ENCODE measurements around the gene THY1. TPM values are rescaled to one million over a fixed set of nuclear protein-coding genes. Genes with fewer than 3 reads are reported as not detected.

Gene THY1
- total RNA-seq, 2 donors from 2014 or later: 0.20 TPM; not detected in 1

DNA sequence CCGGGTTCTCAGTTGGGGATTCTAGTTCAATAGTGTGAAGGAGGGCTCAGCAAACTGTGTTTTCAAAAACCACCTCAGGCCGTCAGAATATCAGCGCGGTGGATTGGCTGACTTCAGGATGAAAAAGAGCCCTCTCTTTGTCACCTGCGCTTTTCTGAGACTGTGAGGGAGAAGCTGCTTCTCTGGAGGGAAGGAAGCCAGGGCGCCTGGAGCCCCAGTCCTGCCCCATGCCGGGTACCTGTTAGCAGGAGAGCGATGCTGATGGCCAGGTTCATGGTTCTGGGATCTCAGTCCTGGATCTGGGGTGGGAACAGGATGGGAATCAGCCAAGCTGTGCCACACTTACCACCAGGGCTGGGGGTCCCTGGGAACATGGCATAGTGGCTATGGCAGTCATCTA, 2.3 kb downstream of the THY1 start:
- ATAC-seq (no peak), DNase-seq (no peak)
- H3K9me3 ChIP-seq (ENCODE audit: control insufficient read depth, low read length, poor library complexity, severe bottlenecking): no peaks in the 10 kb centered on the region
- H3K4me3 Mint-ChIP-seq: no peak overlapping the region
- peaks cover 63% of the 10 kb centered on the region for H3K27me3 Mint-ChIP-seq
- H3K27ac Mint-ChIP-seq: no peak overlapping the region
- peaks cover 22% of the 10 kb centered on the region for H3K4me1 Mint-ChIP-seq
- peaks cover 4% of the 10 kb centered on the region for H3K36me3 Mint-ChIP-seq (ENCODE audit: low read depth)

DNA sequence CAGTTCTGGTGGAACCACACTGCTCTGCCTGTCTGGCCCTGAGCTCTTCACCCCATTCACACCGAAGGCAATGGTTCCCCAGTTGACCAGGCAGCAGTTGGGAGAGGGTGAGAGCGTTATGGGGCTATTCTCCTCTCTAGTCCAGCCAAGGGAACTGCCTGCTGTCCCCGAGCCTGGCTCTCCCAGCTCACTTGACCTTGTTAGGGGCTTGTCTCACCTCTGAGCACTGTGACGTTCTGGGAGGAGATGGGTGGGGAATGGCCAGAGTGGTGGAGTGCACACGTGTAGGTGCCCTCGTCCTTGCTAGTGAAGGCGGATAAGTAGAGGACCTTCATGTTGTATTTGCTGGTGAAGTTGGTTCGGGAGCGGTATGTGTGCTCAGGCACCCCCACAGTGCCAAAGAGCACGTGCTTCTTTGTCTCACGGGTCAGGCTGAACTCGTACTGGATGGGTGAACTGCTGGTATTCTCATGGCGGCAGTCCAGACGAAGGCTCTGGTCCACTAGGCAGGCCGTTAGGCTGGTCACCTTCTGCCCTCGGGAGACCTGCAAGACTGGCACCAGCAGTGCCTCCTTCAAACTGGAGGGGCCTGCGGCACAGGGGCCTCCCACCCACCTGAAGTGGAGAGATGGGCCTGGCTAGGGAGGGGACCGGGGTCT, 3.0 kb downstream of the THY1 start:
- H3K4me1 Mint-ChIP-seq: peaks cover 21% of the 10 kb centered on the region
- H3K4me3 Mint-ChIP-seq: no peak overlapping the region
- DNase-seq: no peak
- ATAC-seq: no peak
- H3K27ac Mint-ChIP-seq: no peak overlapping the region
- H3K36me3 Mint-ChIP-seq (ENCODE audit: low read depth): peaks cover 6% of the 10 kb centered on the region
- H3K9me3 ChIP-seq (ENCODE audit: control insufficient read depth, low read length, poor library complexity, severe bottlenecking): no peaks in the 10 kb centered on the region
- H3K27me3 Mint-ChIP-seq: peaks cover 66% of the 10 kb centered on the region

DNA sequence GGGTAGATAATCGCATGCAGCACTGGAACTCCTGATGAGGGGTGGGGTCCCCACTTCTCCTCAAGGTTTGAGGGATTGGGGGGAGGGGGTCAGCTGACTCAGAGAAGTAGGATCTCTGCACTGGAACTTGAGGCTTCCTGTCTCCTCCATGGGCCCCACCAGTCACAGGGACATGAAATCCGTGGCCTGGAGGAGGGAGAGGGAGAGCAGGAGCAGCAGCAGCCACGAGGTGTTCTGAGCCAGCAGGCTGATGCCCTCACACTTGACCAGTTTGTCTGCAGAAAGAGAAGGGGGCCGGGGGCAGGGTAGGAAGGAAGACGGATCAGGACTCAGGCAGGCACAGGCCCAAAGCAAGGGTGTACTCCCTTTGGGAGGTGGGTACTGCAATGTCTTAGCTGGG, 3.7 kb downstream of the THY1 start:
- Mint-ChIP-seq H3K27me3 (peaks cover 63% of the 10 kb centered on the region), H3K4me3 (no peak overlapping the region), H3K36me3 (ENCODE audit: low read depth) (peaks cover 6% of the 10 kb centered on the region), H3K4me1 (peaks cover 17% of the 10 kb centered on the region), H3K27ac (no peak overlapping the region)
- no peaks in the 10 kb centered on the region for H3K9me3 ChIP-seq (ENCODE audit: control insufficient read depth, low read length, poor library complexity, severe bottlenecking)
- ATAC-seq (no peak), DNase-seq (no peak)

DNA sequence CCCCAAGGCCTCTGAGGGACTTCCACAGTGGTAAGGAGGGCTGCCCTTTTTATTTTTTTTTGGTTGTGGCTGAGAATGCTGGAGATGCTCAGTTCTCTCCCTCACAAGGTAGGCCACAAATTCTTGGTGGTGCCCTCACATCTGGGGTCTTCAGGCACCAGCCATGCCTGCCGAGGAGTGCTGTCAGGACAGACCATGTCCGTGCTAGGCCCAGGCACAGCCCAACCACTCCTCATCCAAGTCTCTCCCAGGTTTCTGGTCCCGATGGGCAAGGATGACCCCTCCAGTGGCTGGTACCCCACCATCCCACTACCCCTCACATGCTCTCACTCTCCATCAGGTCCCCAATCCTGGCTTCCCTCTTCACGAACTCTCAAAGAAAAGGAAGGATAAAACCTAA, 4.2 kb downstream of the THY1 start:
- H3K27ac Mint-ChIP-seq: no peak overlapping the region
- peaks cover 6% of the 10 kb centered on the region for H3K36me3 Mint-ChIP-seq (ENCODE audit: low read depth)
- no peaks in the 10 kb centered on the region for H3K9me3 ChIP-seq (ENCODE audit: control insufficient read depth, low read length, poor library complexity, severe bottlenecking)
- ATAC-seq: no peak
- peaks cover 59% of the 10 kb centered on the region for H3K27me3 Mint-ChIP-seq
- H3K4me3 Mint-ChIP-seq: no peak overlapping the region
- no peak for DNase-seq
- peaks cover 16% of the 10 kb centered on the region for H3K4me1 Mint-ChIP-seq

DNA sequence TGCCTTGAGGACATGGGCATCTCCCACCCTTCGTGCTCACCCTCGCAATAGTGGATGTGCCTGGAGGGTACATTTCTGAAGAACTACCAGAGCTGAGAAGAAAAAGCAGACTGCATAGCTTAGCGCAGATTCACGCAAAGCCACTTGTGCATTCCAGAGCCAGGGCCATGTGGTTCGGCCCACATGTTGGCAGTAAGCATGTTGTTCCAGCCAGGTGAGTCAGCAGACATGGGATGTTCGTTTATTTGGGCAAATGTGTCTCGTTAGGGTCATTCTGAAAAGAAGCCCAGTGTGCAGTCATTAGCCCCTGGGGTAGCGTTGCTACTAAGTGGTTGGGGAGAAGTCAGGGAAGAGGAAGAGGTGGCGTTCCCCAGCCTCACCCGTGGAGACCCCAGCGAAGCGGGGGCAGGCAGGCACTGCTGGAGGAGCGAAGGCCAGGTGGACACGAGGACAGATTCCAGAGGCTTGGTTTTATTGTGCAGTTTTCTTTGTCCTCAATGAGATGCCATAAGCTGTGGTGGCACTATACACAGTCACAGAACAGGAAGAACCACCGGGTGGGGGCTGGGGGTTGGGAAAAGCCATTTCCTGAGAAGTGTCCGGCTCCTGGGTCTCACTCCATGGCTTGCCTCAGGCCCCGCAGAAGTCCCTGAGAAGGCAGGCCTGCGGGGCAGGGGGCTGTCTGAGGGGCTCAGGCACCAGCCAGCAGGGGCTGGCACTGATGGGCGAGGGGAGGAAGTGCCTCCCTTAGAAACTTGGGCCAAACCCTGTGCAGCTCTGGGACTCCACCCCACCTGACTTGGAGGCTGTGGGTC, 5.0 kb downstream of the THY1 start:
- no peak for ATAC-seq
- Mint-ChIP-seq H3K27ac (no peak overlapping the region), H3K27me3 (peaks cover 56% of the 10 kb centered on the region), H3K36me3 (ENCODE audit: low read depth) (peaks cover 6% of the 10 kb centered on the region), H3K4me3 (no peak overlapping the region), H3K4me1 (peaks cover 14% of the 10 kb centered on the region)
- DNase-seq: no peak
- H3K9me3 ChIP-seq (ENCODE audit: control insufficient read depth, low read length, poor library complexity, severe bottlenecking): no peaks in the 10 kb centered on the region

DNA sequence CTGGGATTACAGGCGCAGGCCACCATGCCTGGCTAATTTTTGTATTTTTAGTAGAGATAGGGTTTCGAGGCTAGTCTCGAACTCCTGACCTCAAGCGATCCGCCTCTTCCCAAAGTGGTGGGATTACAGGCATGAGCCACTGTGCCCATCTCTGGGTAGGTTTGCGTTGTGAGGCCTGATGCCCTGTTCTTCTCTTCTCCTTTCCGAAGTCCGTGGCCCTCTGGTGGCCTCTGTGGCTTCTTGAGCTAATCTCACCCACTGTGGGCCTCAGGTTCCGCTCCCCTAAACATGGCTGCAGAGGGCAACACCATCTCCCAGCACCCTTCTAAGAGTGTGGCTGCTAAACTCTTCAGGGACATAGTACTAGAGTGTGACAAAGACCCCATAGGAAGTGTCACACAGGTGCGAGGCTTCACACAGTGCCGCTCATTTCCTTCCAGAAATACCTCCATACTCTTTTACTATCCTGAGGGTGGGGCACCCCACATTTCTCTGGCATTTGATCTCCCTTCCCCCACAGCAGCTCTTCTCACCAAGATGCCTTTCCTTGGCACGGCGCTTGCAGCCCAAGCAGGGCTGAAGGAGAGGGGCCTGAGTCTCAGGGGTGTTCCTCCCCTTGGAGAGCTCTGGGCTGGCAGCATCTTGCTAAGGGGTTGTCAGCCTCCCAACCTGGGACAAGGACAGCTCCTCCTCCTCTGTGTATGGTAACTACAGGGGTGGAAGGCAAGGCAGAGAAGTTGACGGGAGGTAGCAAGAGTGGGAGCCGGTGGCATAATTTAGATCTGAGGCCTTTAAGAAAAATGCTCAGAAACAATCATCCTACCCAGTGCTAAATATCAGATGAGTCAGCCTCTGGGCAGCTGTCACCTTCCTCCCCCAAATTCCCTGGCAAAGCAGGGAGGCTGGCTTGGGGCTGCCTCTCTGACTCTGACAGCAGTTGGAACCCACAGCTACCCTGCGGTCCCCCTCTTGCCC, 6.1 kb downstream of the THY1 start:
- Mint-ChIP-seq H3K27me3 (peaks cover 46% of the 10 kb centered on the region), H3K27ac (no peak overlapping the region), H3K36me3 (ENCODE audit: low read depth) (peaks cover 3% of the 10 kb centered on the region), H3K4me1 (peaks cover 6% of the 10 kb centered on the region), H3K4me3 (no peak overlapping the region)
- ATAC-seq (no peak), DNase-seq (no peak)
- no peaks in the 10 kb centered on the region for H3K9me3 ChIP-seq (ENCODE audit: control insufficient read depth, low read length, poor library complexity, severe bottlenecking)

DNA sequence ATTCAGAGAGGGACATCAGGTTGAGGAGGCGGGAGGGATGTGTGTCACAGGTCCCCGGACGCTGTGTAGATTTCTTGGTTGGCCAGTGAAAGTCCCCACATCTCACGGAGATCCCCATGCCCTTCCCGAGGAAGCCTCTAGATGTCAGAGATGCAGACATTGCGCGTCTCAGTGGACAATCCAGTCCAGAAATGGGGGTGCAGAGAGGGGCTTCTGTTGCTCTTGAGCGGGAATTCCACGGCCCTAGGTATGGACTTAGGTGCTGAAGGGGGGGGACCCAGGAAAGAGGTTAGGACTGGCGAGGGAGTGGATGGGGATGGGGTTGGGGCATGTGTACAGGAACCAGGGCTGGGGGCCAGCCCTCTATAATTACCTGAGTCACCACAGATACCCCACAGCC, 7.0 kb downstream of the THY1 start:
- peaks cover 39% of the 10 kb centered on the region for H3K27me3 Mint-ChIP-seq
- DNase-seq: no peak
- peaks cover 3% of the 10 kb centered on the region for H3K36me3 Mint-ChIP-seq (ENCODE audit: low read depth)
- H3K4me3 Mint-ChIP-seq: no peak overlapping the region
- ATAC-seq: no peak
- H3K27ac Mint-ChIP-seq: no peak overlapping the region
- peaks cover 4% of the 10 kb centered on the region for H3K4me1 Mint-ChIP-seq
- H3K9me3 ChIP-seq (ENCODE audit: control insufficient read depth, low read length, poor library complexity, severe bottlenecking): no peaks in the 10 kb centered on the region

DNA sequence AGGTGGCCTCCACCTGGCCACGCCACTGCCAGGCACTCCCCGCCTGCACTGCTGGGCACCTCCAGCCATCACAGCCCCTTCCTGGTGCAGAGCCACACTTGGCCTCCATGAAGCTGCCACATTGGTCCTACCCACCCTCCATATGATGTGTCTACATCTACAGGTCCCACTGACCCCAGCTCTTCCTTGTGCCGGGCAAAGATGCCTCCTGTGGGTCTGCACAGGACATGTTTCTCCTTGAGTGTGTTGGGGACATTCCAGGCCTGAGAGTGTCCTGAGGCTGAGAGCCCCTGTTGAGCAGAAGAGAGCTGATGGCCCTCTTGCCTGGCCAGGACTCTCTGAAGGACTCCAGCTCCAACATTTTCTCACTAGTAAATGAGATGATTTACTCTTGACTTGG, 7.5 kb downstream of the THY1 start:
- no peak for ATAC-seq
- H3K36me3 Mint-ChIP-seq (ENCODE audit: low read depth): peaks cover 3% of the 10 kb centered on the region
- DNase-seq: no peak
- H3K27ac Mint-ChIP-seq: no peak overlapping the region
- no peaks in the 10 kb centered on the region for H3K9me3 ChIP-seq (ENCODE audit: control insufficient read depth, low read length, poor library complexity, severe bottlenecking)
- peaks cover 36% of the 10 kb centered on the region for H3K27me3 Mint-ChIP-seq
- H3K4me3 Mint-ChIP-seq: no peak overlapping the region
- H3K4me1 Mint-ChIP-seq: peaks cover 4% of the 10 kb centered on the region

DNA sequence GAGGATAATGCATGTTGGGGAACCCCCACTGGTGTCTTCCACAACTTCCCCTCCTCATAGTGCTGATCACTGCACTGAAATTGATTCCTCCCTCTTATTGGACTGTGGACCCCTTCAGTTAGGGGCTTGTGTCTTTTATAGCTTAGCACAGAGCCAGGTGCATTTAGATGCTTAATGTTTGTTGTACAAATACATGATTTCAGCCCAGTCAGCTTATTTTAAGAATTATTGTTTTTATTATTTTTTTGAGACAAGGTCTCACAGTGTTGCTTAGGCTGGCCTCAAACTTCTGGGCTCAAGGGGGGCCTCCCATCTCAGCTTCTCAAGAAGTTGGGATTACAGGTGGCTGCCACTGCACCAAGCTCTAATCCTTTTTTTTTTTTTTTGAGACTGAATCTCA, 8.2 kb downstream of the THY1 start:
- H3K9me3 ChIP-seq (ENCODE audit: control insufficient read depth, low read length, poor library complexity, severe bottlenecking): no peaks in the 10 kb centered on the region
- Mint-ChIP-seq H3K36me3 (ENCODE audit: low read depth) (peaks cover 3% of the 10 kb centered on the region), H3K27me3 (peaks cover 28% of the 10 kb centered on the region), H3K4me1 (peaks cover 4% of the 10 kb centered on the region), H3K27ac (no peak overlapping the region), H3K4me3 (no peak overlapping the region)
- no peak for DNase-seq
- no peak for ATAC-seq

DNA sequence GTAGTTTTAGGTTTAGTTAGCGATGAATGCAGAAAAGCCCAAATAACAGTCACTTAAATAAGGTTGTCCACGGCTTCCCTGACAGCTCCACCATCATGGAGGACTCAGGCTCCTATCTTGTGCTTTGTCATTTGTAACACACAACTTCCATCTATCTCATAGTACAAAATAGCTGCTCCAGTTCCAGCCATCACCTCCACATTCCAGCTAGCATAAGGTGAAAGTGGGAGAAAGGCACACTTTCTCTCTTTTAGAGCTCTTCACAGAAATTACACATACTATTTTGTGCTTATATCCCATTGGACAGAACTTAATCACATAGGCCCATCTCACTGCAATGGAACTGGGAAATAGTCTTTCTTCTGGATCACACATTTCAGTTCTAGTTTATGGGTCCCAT, 8.7 kb downstream of the THY1 start:
- H3K9me3 ChIP-seq (ENCODE audit: control insufficient read depth, low read length, poor library complexity, severe bottlenecking): no peaks in the 10 kb centered on the region
- ATAC-seq (no peak), DNase-seq (no peak)
- H3K36me3 Mint-ChIP-seq (ENCODE audit: low read depth): peaks cover 3% of the 10 kb centered on the region
- no peak overlapping the region for H3K27ac Mint-ChIP-seq
- H3K4me3 Mint-ChIP-seq: no peak overlapping the region
- H3K27me3 Mint-ChIP-seq: peaks cover 24% of the 10 kb centered on the region
- H3K4me1 Mint-ChIP-seq: peaks cover 6% of the 10 kb centered on the region

DNA sequence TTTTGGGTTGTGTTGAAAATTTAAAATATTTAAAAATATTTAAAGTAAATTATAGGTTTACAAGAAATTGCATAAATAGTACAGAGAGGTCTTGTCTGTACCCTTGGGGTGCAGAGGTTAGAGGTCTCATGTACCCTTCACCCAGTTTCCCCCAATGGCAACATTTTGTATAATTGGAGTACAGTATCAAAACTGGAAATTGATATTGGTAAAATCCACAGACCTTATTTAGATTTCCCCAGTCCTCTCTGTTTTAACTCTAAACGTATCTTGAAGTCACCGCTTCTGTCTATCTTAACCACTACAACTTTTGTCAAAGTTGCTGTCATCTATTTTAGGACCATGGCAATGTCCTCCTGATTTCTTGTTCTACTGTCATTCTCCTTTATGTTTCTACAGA, 10.9 kb downstream of the THY1 start:
- Mint-ChIP-seq H3K27me3 (peaks cover 11% of the 10 kb centered on the region), H3K36me3 (ENCODE audit: low read depth) (peaks cover 3% of the 10 kb centered on the region), H3K4me3 (no peak overlapping the region), H3K27ac (no peak overlapping the region), H3K4me1 (peaks cover 8% of the 10 kb centered on the region)
- no peaks in the 10 kb centered on the region for H3K9me3 ChIP-seq (ENCODE audit: control insufficient read depth, low read length, poor library complexity, severe bottlenecking)
- DNase-seq (no peak), ATAC-seq (no peak)

DNA sequence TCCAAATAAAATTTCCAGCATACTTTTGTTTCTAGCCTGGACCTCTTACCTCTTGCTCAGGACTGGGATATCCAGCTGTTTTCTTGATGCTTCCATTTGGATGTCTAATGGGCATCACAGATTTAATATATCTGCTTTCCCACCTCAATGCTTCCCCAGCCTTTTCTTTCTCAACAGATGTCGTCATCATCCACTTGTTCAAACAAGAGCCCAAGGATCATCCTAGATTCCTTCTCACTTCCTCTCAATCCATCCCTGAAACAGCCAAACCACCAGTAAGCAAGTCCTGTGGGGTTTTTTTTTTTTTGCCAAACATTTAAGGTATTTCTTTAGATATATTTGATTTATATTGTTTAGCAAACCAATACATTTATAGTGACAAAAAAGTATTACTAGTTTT, 12.5 kb downstream of the THY1 start:
- no peak overlapping the region for H3K27ac Mint-ChIP-seq
- H3K4me3 Mint-ChIP-seq: no peak overlapping the region
- peaks cover under 1% of the 10 kb centered on the region for H3K36me3 Mint-ChIP-seq (ENCODE audit: low read depth)
- H3K27me3 Mint-ChIP-seq: peaks cover 1% of the 10 kb centered on the region
- H3K9me3 ChIP-seq (ENCODE audit: control insufficient read depth, low read length, poor library complexity, severe bottlenecking): no peaks in the 10 kb centered on the region
- ATAC-seq: no peak
- H3K4me1 Mint-ChIP-seq: peaks cover 8% of the 10 kb centered on the region
- no peak for DNase-seq

DNA sequence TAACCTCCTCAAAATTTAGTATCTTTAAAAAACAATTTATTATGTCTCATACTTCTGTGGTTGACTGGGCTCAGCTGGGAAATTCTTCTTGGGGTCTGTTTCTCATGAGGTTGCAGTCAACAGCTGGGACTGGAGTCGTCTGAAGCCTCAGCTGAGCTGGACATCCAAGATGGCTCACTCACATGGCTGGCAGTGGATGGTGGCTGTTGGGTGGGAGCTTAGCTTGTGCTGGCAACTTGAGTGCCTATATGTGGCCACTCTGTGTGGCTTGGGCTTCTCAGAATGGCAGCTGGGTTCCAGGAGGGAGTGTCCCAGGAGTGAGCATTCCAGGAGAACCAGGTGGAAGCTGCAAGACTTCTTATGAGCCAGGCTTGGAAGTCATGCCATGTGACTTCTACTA, 13.2 kb downstream of the THY1 start:
- no peaks in the 10 kb centered on the region for H3K9me3 ChIP-seq (ENCODE audit: control insufficient read depth, low read length, poor library complexity, severe bottlenecking)
- peaks cover 8% of the 10 kb centered on the region for H3K4me1 Mint-ChIP-seq
- DNase-seq: no peak
- H3K27ac Mint-ChIP-seq: no peak overlapping the region
- no peaks in the 10 kb centered on the region for H3K36me3 Mint-ChIP-seq (ENCODE audit: low read depth)
- H3K27me3 Mint-ChIP-seq: no peaks in the 10 kb centered on the region
- ATAC-seq: no peak
- no peak overlapping the region for H3K4me3 Mint-ChIP-seq

Data from T-helper 17 cell (primary cell).